HG03565 (cell line): ENCODE measurements around the gene PLPP3.

Experiments
- ATAC-seq: cut with Tn5 transposase; IDR thresholded peaks from one replicate; pipeline ENCODE4 v1.9.1; 2021; ENCODE audit warnings: mild to moderate bottlenecking, moderate library complexity; ENCODE audit not compliant: unreplicated experiment

Gene PLPP3

DNA sequence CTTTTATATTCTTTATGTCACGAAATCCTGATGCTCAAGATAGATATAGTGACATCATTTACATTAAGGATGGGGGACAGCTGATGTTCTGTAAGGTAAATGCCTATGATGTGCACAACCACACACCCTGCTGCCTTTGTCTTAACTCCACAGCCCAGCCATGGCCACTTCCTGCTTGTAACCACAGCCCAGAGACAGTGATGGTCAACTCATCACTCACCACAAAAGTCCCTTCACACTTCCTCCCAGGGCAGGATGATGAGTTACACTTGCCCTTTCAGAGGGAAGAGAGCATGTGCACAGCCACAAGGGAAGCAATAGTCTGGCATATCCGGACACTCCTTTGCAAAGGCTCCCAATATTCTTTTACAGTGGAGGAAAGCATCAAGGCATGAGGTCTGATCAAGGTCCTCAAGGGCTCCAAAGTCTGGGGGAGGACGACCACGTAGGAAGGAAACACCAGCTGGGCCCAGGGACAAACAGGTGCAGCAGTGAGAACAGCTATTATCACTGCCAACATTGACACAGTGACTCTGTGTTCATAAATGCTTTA is 53.8 kb downstream of the PLPP3 start:
- peak; percentile 86 for ATAC-seq

DNA sequence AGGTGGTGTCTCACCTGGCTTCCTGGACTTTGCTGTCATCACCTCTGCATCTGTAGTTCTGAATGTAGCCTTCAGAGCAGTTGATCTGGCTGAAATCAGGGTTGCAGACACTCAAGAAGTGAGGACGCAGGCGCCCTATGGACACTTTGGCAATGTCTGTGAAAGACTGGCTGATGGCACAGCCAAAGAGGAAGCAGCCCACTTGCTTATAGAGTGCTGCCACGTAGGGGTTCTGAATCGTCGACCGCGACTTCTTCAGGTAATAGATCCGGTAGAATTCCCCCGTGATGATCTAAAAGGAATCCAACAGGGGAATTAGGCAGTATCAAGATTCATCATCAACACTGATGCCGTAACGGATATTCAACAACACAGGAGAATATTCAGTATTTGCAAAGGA is 55.1 kb downstream of the PLPP3 start:
- no peak for ATAC-seq

DNA sequence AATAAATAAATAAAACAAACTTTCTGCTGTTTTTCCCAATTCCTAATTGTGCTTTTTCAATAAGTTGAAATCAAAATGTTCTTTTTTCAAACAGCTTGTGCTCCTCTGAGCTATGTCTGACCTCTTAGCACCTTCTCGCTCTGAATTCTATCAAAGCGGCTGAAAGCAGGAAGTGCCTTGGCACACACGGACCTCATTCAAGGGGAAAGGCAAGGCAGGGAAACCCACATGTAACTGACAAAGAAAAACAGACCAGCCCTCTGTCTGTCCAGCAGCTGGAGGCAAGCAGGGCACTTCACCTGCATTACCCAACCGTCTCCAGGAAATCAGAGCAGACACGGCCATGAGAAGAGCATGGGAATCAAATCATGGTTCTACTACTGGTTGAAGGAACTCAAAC is 56.7 kb downstream of the PLPP3 start:
- no peak for ATAC-seq

DNA sequence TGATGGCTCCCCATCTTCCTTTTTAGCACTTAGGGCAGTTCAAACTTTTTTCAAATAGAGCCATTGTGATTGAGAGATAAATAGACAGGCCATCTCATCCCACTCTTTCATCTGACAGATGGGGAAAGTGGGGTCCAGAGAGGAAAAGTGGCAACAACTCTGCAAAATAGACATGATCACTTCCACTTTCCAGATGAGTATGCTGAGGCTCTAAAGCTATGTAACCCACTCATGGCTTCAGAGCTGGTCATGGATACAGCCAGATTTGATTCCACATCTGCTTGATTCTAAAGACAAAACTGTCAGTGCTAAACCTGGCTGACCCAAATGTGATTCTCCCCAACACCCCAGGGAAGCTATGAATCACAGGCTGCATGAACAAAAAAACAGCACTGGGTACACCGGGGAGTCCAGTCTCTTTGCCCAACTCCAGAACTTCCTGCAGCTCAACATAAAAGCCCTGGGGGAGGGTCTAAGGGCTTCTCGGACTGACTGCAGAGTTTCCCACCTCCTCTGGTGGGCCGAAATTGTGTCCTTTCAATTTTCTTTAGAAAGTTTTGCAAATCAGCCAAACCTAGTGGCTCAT is 59.3 kb downstream of the PLPP3 start:
- no peak for ATAC-seq

DNA sequence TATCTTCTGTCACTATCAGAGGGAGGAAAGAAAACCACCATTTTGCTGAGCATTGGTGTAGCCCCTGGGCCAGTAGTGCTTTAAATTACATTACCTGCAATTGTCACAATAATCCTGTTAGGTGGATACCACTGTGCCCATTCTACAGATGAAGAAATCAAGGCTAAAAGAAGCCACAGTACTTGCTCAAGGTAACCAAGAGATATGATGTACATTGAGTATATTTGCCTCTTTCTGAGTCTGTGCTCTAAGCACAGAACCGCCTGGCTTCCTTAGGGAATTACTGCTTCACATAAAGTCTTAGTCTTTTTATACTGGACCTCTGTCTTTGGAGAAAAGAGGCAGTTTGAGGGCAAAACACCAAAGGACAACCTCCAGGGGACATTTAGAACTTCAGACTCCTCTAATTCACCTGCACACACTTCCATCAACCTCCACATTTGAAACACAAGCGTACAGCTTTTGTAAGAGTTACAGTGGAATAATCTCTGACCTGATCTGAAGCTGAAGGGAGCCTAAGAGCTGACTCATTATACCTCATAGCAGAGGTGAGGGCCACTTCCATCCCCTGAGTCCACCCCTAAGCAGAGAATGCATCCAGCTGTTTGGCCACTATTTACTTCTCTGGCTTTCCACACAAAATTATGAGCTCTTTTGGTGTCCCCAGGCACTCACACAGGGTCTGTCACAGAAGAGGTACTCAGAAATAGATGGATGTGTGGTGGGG is 61.8 kb downstream of the PLPP3 start:
- no peak for ATAC-seq

DNA sequence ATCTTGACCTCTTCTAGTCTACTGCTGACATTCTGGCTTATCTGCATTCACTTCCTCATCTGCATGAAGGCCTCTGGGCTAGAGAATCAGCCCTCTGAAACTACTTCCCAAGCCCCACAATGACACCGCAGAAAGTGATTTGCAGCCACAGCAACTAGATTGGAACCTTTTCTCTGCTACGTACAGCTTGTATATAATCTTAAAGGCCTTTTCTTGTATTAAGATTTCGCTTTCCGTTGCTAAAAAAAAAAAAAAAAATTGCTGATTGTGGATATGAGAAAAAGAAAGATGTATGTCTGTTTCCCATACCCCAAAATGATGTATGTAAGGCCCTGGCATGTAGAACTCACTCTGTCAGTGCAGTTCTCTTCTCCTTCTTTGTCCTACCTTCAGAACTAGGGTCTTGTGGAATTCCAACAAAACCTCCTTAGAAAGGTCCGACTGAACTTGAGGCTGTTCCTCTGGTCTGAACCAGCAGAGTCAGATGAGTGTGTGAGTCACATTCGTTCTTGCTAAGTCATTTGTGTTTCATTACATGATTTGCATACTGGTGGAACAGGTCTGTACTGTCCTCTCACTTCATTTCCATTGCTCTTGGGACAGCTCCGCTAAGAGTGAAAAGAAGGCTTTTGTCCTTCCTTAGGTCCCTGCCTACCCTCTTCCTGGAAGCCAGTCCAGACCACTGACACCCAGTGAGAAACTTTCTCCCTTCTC is 62.7 kb downstream of the PLPP3 start:
- ATAC-seq, result peak; percentile 85

DNA sequence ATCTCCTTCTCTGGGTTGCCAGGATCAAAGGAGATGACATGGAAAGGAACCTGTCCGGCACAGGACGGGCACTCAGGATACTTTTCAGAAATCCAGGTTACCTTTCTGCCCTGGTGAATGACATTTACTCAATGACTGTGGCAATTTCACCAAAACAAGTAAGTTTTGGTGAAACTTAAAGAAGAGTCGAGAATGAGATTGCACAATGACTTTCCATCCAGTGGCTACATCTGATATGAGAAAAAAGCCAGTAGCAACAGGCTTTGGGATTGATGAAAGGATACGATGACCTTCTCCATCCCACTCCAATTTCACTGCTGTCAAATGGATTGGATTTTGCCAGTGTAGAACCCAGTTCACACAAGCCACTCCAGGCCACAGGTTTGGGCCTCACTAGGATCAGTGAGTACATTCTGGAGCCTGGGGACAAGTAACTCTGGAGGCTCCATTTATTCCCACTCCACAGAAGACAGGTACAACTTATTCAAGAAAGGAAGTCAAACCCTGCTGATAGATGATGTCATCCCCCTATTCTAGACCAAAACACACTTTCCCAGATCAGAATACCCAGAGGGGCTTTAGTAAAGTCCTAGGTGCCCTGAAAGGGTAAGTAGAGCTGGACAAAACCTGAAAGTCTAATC is 63.3 kb downstream of the PLPP3 start:
- ATAC-seq, result no peak

DNA sequence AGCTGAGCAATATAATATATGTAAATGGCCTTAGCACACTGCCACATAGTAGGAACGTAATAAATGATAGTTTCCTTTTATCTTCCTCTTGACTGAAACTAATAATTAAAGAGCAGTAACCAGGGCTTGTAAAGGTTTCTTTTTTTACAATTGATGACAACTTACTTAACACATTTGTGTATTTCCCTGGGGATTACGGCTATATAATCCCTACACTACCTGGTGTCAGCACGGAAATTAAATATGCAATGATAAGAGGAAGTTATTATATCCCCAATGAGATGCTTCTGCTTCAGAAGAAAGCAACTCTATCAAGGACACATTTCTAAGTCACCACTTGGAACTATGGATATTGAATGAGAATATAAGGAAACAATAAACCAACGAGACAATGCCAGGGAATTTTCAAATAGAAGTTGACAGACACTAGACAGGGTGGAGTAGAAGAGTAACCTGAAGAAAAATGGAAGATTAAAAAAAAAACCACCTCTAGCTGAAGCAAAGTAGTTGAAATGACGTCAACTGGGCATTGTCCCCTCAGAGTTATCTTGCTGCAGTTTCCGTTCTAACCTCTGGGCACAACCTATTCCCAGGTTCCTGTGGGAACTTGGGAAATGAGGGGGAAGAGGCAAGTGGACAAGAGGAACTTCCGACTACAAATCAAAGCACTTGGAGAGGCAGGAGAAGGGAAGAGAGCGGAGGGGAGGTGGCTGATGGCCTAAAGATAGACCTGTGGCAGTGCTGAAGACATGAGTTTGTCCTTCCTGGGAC is 66.5 kb downstream of the PLPP3 start:
- no peak for ATAC-seq

DNA sequence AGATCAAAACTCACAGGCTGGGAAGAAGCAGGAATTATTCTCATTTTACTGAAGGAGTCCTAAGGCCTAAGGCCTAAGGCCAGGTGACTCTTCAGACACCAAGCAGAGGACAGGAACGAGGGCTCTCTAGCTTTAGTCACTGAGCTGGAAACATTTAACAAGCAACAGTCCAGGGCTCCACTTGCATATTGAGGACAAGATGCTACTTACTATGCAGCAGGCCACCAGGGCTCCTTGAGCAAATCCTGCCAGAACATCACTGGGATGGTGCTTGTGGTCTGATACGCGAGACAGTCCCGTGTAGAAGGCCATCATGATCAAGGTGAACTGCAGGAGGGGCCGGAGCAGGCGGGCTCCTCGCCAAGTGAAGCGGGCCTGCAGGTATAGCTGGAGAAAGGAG is 67.6 kb downstream of the PLPP3 start:
- ATAC-seq, result no peak

DNA sequence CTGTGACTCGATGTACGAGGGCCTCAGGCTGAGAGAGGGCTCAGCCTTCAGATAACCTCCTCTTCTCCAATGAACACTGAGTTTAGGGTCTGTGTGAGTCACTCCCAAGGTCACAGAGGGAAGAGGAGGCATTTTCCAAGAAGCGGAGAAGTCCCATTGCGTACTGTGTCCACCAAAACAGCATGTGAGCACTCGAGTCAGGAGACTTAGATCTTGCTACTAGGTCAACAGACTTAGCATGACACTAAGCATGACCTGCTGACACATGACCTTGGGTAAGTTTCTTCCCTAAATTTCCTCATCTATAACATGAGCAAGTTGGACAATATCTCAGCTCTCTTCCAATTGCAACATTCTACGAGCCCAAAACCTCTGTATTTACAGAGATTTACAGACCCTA is 68.0 kb downstream of the PLPP3 start:
- no peak for ATAC-seq

DNA sequence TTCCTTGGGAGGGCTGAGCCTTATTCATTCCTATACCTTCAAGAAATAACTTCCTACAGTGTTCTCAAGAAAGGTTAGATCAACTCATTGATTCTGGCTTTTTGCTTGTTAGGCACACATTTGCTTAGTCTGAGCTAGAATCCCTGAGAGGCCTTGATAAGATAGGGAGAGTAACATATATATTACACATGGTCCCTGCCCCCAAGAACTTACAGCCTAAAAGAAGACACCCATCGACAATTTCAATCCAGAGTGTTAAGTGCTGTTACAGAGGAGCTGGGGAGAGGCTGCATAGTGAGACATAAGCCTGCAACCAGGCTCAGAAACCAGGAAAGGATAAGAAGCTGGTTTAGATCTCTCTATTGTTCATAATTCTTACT is 68.7 kb downstream of the PLPP3 start:
- no peak for ATAC-seq

DNA sequence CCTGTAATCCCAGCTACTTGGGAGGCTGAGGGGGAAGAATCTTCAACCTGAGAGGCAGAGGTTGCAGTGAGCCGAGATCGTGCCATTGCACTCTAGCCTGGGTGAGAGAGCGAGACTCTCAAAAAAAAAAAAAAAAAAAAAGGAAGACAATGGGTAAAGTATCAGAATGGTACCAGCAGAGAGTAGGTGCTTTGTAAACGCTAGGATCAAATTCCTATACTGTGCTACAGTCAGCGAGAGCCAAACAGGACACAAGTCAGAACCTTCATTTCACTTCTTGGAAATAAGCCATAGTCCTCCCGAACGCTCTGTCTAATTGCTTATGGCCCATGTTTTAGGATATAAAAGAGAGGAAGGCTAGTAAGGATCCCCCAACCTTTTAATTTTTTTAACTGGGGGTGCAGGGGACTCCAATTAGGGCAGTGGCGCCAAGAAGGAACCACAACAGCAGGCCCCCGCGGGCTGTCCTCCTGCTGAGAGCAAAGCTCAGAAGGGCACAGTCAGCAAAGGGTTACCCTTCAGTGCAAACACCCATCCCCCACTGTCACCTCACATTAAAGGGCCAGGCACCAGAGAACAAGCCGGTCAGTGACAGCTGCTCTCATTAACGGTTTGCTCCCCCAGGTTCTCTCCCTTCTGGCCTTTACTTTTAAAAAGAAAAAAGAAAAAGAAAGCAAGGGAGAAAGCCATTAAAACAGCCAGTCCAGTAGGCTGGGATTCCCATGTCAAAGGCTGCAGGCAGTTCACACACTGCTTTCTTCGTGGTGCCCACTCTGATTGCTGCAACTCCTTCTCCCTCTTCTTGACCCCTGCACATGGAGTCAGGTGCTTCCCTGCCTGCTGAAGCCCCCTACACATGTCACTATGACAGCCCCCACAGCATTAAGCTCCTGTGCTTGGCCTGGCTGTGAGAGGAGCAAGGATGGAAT is 69.4 kb downstream of the PLPP3 start:
- no peak for ATAC-seq

DNA sequence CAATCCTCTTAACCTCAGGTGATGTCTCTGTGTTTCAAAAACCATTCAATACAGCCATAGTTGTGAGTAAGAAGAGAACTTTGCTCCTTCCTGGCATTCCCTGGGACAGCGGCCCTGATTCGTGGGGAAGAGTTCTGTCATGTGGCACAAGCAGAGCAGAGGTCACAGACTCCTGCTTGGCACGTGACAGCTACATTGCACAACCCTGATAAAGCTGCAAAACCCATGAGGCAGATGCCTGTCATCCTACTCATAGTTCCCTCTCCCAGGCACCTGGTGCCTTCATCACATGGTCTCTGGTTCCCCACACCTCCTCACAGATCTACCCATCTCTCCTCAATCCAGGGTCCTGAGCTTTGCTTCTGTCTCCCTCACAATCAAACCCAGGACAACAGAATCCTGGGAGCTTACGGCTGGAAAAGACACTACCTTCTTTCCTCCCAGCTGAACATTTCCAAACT is 70.8 kb downstream of the PLPP3 start:
- ATAC-seq, result no peak

DNA sequence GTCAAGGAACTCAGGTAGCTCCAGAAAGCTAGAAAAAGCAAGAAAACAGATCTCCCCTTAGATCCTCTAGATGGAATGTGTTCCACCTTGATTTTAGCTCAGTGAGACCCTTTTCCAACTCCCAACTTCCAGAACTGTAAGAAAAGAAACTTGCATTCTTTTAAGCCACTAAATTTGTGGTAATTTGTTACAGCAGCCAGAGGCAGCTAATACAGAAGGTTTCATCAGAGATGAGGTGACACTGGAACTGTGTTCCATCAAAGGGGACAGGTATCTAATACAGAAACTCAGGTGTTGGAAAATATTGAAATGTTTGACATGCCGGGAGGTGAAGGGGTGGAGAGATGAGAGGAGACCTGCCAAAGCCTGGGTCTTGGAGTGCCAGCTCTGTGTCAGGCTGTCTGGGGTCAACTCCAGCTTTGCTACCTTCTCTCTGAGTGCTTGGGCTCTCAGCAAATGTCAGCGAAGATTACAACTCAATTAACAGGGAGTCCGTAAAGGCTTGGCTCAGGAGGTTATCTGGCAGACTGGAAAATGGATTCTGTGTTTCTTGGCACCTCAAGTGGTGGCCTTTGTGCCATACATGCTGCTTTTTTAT is 71.3 kb downstream of the PLPP3 start:
- no peak for ATAC-seq

DNA sequence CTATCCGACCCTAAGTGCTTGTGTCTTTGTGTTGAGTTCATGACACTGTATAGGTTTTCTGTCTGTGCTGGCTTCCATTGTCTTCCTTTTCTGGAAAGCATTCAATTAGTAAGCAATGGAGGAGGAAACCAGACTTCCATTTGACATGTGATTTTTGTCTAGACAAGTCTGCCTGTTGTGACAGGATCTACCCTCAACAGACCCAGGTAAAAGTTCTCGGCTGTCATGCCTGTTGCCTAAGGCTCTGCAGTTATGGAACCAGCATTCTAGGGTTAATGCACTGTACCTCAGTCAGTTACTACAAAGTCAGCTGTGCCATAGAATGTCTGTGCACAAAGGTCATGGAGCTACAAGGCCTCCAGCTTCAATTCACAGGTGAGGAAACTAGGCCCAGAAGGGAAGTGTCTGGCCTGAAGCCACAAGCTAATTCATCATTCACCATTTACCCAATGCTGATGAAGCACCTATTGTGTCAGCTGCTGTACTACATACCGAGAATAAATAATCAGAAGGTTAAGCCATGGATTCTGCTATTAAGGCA is 72.3 kb downstream of the PLPP3 start:
- no peak for ATAC-seq

DNA sequence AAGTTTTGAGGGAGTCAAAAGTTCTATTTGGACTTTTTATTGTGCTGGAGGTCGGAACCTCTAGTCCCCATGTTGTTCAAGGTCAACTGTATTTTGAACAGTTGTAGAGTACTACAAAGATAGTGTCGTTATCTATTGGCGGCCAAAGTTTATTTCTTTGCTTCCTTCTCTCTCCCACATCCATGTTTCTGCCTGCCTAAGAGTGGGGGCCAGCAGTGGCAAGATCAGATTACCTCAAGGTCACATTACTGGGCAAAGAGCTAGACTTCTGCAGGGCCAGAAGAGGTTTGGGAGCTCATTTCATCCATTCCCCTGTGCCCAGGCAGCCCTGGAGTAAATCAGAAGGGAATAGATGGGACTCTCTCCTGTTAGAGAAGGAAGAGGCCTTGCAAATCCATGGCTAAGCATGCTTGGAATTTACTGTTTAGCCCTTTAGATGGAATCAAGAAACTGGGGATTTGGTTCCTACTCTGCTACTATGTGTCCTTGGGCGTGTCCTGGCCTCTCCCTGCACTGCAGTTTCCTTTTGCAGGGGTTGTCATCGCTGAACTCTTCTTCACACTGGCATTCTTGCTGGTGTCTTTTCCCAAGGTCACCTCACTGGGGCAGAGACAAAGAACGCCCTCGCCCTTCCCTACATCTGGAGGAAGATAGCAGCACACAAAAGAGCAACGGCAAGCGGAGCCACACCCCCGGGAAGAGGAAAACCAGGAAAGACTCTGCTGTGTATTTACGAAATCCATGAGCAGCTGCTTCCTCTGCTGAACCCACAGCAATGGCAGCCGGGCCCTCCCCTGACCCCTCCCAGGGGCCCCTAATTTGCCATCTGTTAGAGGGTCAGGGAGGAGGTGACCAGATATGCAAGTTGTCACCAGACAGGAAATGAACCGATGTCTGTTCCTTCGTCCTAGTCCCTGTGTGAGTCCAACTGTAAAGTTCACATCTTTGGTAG is 73.3 kb downstream of the PLPP3 start:
- no peak for ATAC-seq

DNA sequence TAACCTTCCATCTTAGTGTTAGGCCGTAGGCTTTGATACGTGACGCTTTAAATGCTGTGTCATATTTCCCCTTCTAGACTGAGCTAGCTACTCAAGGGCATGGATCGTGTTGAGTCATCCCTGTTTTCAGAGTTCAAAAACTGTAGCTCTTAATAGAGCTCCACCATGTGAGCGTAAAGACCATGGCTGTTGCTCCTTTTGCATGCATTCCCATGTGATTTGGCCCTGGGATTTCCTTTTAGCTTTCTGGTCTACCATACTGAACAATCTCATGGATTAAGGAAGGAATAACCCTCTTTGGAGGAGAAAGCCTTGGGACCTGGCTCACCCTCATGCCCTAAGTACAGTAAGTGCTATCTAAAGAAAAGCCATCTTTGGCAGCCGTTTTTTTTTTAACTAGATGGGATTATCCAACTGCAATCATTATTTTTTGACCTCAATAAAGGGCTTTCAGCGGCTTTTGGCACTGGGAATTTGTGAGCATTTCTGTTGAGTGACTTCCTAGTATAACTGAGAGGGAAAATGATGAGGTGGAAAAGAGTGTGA is 76.6 kb downstream of the PLPP3 start:
- no peak for ATAC-seq

DNA sequence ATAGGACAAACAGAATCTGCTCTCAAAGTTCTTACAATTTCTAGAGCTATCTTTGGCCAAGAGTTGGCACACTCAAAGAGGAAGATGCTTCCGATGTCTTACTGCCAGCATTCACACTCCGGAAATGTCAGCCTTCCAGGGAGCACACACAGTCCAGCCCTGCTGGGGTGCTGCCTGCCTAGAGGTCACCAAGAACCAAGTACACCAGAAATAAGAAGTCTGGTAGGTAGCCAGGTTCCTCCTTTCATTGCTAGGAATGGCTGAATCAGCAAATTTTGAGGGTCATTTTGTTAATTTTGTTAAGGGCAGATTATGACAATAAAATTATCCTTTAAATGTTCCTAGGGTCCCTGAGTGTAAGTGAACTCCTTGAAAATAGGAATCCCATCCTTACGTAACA is 77.5 kb downstream of the PLPP3 start:
- no peak for ATAC-seq
